HEK293 (cell line): ENCODE results near the gene TNFAIP8L3.
A peak's percentile ranks its signal among the peaks of the same experiment; 100 is the strongest.

Source experiments
- CTCF ChIP-seq: fragments of 450-650 bp; formaldehyde crosslinking; IDR thresholded peaks from 2 replicates; pipeline ENCODE4 v1.5.1; 2016; ENCODE audit warnings: missing biosample characterization, missing genetic modification characterization
- PATZ1 ChIP-seq: fragments of 450-650 bp; formaldehyde crosslinking; IDR thresholded peaks from 2 replicates; pipeline ENCODE4 v1.5.1; 2016; ENCODE audit warnings: missing biosample characterization, missing genetic modification characterization
- REST ChIP-seq: fragments of 450-650 bp; formaldehyde crosslinking; IDR thresholded peaks from 2 replicates; pipeline ENCODE4 v1.5.1; 2016; ENCODE audit warnings: missing biosample characterization, missing genetic modification characterization
- ZBTB1 ChIP-seq: fragments of 450-650 bp; formaldehyde crosslinking; IDR thresholded peaks from 2 replicates; pipeline ENCODE4 v1.5.1; 2016; ENCODE audit warnings: missing biosample characterization, missing genetic modification characterization
- ZBTB44 ChIP-seq: fragments of 450-650 bp; IDR thresholded peaks from 2 replicates; pipeline ENCODE4 v1.5.1; 2018; ENCODE audit warnings: missing biosample characterization, mild to moderate bottlenecking, missing genetic modification characterization
- ZEB2 ChIP-seq: fragments of 450-650 bp; formaldehyde crosslinking; IDR thresholded peaks from 2 replicates; pipeline ENCODE4 v1.5.1; 2016; ENCODE audit warnings: missing biosample characterization, missing genetic modification characterization
- ZNF10 ChIP-seq: fragments of 450-650 bp; formaldehyde crosslinking; IDR thresholded peaks from 2 replicates; pipeline ENCODE4 v1.5.1; 2017; ENCODE audit warnings: missing biosample characterization, missing genetic modification characterization
- ZNF174 ChIP-seq: fragments of 450-650 bp; formaldehyde crosslinking; IDR thresholded peaks from 2 replicates; pipeline ENCODE4 v1.5.0; 2017; ENCODE audit warnings: missing biosample characterization, mild to moderate bottlenecking, missing genetic modification characterization
- ZNF223 ChIP-seq: fragments of 450-650 bp; formaldehyde crosslinking; IDR thresholded peaks from 2 replicates; pipeline ENCODE4 v1.5.1; 2016; ENCODE audit warnings: missing biosample characterization, missing genetic modification characterization
- ZNF324 ChIP-seq: fragments of 450-650 bp; formaldehyde crosslinking; IDR thresholded peaks from 2 replicates; pipeline ENCODE4 v1.5.1; 2016; ENCODE audit warnings: missing biosample characterization, missing genetic modification characterization
- ZNF544 ChIP-seq: fragments of 450-650 bp; formaldehyde crosslinking; IDR thresholded peaks from 2 replicates; pipeline ENCODE4 v1.5.0; 2017; ENCODE audit warnings: missing biosample characterization, missing genetic modification characterization
- ZNF768 ChIP-seq: fragments of 450-650 bp; formaldehyde crosslinking; IDR thresholded peaks from 2 replicates; pipeline ENCODE4 v1.5.1; 2018; ENCODE audit warnings: missing biosample characterization, mild to moderate bottlenecking, missing genetic modification characterization

GRCh38 chr15:51103330-51103729 lies 8.6 kb upstream of the TNFAIP8L3 start:
- TF ChIP-seq ZEB2 (tag by site-specific recombination) (peak; percentile 86), CTCF (tag by site-specific recombination) (no peak), REST (tag by site-specific recombination) (no peak), ZNF174 (no peak), ZBTB44 (tag by site-specific recombination) (no peak), ZNF324 (tag by site-specific recombination) (no peak), PATZ1 (tag by site-specific recombination) (no peak), ZNF10 (no peak), ZBTB1 (tag by site-specific recombination) (no peak), ZNF768 (tag by site-specific recombination) (no peak), ZNF544 (tag by site-specific recombination) (no peak), ZNF223 (tag by site-specific recombination) (no peak)
